Gastroesophageal sphincter (tissue), 3 donors: ENCODE results near the gene NEK11.

Source experiments
- CTCF ChIP-seq, 4 experiments: fragments of 200-600 bp in 2 of 4; fragments of 450-650 bp in 2 of 4; sonication (generic) in 1 of 4; IDR thresholded peaks; one replicate each; pipeline ENCODE4 v1.5.1; 2017 to 2019; ENCODE audit warnings: antibody characterized with exemption in 4 of 4, mild to moderate bottlenecking in 2 of 4, moderate library complexity in 2 of 4
- POLR2A ChIP-seq, 2 donors: fragments of 450-650 bp; IDR thresholded peaks; one replicate each; pipeline ENCODE4 v1.6.1; 2017; ENCODE audit warnings: antibody characterized with exemption in 2 of 2, mild to moderate bottlenecking in 2 of 2, moderate library complexity in 1 of 2

DNA sequence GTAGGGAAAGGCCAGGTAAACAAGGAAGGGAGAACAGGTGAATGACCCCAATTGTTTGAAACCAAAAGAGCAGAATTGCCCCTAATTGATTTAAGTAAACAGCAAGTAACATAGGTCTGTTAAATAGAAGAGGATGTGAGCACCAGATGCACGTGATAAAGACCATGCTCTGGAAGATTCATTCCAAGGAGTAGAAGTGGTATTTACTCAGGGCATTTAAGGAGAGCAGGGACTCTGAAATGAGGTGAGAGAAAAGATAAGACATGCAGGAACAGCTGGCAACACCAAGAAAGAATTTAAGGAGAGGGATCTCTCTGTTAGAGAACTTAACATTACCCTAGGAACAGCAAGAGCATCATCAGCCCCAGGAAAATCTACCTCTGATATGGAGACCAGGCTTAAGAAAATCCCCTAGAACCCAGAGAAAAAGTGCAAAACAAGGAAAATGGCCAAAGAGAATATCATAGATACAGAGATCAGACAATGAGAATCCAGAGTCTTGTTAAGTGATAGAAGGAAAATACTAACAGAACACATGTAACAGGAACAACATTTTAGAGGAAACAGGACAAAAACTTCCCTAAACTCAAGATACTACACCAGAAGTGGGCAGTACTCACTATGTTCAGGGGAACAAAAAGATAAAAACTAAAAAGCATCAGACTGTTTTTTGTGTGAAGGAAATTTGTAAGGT, 361.3 kb downstream of the NEK11 start:
- TF ChIP-seq CTCF (IDR thresholded peaks at IDR 0.05) (no peak), POLR2A (IDR thresholded peaks at IDR 0.05) (no peak)
